GM21367 (cell line): ENCODE results near the gene NFASC.

Experiments used
- ATAC-seq: cut with Tn5 transposase; IDR thresholded peaks from one replicate; pipeline ENCODE4 v1.9.1; 2021; ENCODE audit not compliant: unreplicated experiment

The NFASC gene

DNA sequence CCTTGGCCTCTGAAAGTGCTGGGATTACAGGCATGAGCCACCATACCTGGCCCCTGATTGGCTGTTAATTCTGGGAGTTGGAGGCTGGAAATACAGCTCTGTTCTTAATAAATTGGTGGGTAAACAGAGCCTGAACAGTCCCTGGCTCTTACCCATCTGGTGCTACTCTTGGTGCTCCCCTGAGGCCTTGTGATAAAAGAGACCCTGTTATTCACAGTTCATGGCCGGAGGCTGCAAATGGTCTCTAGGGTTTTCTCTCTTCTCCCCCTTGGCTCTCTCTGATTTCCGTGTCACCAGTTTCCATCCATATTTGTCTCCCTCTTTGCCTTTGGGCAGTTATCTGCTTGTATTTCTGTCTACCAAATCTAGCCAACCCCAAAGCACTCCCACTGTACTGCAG is 17.2 kb downstream of the NFASC start:
- ATAC-seq = no peak

DNA sequence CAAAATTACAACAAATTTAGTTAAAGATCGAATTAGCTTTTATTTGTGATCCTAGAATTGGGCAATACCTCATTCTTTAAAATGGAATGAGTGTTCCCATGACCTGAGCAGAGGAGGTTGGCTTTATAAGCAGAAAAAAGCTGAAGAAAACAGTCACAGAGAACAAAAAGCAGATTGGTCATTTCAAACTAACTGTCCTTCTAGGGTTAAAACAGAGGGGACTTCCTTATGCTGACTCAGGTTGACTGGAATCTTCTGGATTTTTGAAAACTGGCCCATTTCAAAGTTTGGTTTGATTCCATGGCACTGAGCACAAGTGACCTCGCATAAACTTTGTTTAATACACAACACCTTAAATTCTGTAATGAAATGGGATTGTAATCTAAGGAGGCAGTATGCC is 17.6 kb downstream of the NFASC start:
- no peak for ATAC-seq

- ATAC-seq = no peak
These were observed 19.2 kb downstream of the NFASC start for GRCh38 chr1:204889681-204890383.

GRCh38 chr1:204891860-204892259 is 21.2 kb downstream of the NFASC start:
- no peak for ATAC-seq

- ATAC-seq = no peak
These were observed 23.4 kb downstream of the NFASC start for GRCh38 chr1:204894031-204894430.

GRCh38 chr1:204894606-204895005 is 23.9 kb downstream of the NFASC start:
- no peak for ATAC-seq

- ATAC-seq = no peak
These were observed 25.4 kb downstream of the NFASC start for GRCh38 chr1:204896023-204896422.

DNA sequence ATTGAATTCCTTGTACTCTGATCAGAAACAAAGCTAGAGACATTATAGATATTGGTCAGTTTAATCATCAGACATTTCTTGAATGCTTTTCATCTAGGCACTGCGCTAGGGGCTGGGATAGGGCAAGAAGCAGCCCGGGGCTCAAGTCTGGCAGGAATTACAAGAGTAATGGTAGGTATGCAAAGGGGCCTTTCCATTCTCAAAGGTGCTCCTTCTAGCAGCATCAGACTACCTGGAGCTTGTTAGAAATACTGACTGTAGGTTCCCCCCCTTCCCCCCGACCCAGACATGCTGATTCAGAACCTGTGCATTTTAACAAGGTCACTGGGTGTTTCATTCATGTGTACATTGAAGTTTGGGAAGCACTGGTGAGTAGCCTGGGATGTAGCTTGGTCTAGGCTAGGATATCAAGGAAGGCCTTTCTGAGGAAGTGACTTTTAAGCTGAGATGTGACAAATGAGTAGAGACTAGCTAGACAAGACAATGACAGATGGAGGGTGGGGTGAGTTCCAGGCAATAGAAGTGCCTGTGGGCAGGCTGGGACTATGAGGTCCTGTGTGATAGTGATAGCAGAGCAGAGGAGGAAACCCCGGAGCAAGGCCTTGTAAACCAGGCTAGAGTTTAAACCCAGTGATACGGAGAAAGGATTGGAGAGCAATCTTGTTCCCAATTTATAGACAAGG is 26.3 kb downstream of the NFASC start:
- ATAC-seq = no peak

GRCh38 chr1:204900721-204901120 is 30.1 kb downstream of the NFASC start:
- ATAC-seq = no peak

DNA sequence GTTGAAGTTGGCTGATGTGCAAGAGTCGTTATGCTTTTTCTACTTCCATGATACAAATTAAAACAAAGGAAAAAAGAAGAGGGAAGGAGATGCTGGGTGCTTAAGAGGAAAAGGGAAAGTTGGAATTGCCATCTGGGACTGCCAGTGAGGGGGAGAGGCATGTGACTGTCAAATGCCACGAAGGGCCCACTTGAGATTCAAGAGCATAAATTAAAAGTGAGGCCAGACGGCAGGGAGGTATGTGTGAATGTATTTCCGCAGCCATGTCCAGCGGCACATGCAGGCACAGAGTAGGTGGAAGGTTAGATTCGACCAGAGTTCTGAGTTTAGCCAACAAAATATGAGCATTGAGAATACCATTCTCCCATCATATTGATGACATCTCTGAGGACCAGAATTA is 32.0 kb downstream of the NFASC start:
- ATAC-seq = no peak

DNA sequence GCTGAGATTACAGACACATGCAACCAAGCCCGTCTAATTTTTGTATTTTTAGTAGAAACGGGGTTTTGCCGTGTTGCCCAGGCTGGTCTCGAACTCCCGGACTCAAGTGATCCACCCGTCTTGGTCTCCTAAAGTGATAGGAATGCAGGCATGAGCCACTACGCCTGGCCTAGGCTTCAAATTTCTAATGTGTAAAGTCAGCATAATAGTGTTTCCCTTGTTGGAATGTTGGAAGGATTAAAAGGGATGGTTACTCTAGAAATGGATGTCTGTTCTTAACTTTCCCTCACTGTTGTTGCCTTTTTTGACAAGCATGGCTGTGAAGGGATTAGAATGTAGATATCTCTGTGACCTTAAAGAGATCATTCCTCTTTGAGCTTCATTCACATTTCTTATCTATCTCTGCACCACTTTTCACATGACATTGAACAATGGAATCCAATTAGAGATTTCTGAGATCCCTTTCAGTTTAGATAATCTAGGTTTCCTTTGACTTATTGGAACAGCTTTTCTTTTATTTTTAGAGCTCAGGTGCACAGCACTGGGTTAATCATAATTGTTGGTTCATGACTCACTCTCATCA is 33.7 kb downstream of the NFASC start:
- ATAC-seq = no peak

DNA sequence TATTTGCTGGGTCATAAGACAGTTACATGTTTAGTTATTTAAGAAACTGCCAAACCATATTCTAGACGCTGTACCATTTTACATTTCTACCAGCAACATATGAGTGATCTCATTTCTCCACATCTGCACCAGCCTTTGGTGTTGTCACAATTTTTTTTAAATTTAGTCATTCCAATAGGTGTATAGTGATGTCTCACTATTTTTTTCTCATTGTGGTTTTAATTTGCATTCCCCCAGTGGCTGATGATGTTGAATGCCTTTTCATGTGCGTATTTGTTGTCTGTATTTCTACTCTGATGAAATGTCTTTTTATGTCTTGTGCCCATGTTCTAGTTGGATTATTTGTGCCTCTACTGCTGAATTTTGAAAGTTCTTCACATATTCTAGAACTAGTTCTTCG is 38.4 kb downstream of the NFASC start:
- no peak for ATAC-seq

DNA sequence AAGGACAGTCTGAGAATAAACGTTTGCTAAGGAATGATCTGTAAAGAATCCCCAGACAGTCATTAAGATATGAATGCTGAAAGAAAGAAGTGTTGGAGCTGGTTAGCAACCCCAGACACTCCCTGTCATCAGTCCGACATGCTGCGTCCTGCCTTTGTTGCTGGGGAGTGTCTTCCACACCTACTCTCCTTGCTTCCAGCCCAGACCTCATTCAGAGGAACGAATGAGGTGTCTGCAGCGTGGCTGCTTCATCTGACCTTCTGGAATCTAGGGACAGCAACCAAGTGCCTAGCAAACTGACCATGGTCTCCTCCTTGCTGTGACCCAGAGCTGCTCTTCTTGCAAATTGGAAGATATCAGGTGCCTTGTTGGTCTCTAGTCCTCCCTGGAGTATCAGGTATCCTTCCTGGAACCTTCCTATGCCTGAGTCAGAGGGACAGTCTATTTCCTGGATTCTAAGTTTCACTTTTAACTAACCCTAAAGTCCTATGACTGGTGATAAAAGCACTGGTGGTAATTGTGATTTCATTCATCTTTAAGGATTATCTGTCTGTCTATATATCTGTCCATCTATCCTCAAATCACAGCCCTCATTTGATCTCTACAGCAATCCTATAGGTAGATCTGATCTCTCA is 45.3 kb downstream of the NFASC start:
- no peak for ATAC-seq

DNA sequence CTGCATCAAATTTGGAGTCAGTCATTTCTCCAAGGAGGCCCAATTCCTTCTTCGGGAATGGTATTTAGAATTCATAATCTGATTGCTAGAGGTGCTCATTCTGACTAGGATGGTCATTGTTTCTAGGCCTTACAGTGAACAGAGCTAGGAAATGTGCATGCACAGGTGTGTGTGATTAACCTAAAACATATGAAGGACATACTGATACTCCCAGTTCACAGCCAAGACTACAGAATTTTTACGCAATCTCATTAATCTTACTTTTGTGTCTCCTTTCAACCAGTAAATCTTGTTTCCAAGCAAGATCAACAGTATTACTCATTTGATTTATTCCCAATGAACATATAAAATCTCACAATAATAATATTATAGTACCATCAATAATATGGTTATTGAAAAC is 47.1 kb downstream of the NFASC start:
- ATAC-seq = no peak

DNA sequence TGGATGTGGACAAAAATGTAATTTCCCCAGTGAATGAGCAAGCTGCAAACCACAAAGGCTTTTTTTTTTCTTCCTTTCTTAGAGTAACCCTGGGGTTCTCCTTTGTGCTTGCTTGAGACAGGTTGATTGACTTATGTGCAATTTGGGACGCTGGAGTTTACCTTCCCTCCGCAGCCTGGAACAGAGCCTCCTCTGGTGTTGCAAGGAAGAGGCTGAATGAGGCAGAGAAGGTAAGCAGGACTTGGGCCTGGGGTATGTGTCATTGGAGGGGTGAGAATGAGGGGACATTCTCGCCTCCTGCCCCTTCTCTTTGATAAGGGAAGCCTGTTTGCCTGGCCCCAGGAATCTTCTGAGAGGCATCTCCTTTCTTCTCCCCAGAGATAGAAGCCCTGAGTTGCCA is 49.8 kb downstream of the NFASC start:
- ATAC-seq = no peak

DNA sequence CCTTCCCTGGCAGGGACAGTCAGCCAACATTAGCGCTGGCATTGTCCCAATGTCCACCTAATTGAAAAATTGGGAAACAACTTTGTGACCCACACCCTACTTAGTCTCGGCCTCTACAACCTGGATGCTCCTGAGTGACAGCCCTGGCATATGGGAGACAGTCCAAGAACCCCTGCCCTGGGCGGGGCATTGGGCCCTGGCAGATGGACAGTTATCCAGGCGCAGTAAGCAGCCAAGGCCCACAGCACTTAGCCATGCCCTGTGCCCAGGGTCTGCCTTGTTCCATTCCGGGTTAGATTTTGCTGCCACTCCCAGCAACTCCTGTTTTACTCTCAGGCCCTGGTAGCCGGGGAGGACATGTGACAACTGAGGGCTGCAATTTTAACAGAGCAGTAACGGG is 50.3 kb downstream of the NFASC start:
- ATAC-seq = no peak

- ATAC-seq = no peak
These were observed 51.3 kb downstream of the NFASC start for GRCh38 chr1:204921855-204922516.

DNA sequence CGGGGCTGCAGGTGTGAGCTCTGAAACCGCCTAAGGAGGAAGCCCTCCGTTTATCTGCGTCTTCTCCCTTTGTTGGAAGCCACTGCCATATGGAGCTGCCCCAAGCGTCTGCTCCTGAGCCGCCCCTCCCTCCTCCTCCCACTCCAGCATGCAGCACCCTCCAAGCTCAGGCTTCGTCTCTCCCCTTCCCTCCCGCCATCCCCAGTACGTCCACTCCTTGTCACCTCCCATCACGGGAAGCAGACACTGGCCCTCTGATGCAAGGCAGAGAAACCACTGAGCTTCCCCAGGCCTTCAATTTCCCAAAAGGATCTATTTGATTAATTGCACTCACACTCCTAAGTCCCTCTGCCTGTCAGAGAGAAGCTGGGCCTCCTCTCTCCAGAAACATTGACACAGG is 52.5 kb downstream of the NFASC start:
- ATAC-seq = no peak

DNA sequence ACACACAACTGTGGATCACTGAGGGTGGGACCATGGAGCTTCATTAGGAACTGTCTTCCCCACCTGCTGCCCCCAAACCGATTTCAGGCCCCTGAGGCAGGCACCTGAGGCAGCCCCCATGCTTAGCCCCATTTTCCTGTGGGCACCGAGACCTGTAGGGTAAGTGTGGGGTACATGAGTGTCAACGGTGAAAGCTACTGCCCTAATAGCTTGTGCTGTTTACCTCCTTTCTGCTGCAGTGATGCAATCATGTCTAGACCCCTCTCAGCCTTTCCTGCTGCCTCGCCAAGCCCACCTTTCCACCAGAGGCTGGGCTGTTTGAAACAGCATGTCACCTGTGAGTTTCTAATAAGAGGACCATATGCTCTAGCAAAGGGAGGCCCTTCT is 53.0 kb downstream of the NFASC start:
- no peak for ATAC-seq

DNA sequence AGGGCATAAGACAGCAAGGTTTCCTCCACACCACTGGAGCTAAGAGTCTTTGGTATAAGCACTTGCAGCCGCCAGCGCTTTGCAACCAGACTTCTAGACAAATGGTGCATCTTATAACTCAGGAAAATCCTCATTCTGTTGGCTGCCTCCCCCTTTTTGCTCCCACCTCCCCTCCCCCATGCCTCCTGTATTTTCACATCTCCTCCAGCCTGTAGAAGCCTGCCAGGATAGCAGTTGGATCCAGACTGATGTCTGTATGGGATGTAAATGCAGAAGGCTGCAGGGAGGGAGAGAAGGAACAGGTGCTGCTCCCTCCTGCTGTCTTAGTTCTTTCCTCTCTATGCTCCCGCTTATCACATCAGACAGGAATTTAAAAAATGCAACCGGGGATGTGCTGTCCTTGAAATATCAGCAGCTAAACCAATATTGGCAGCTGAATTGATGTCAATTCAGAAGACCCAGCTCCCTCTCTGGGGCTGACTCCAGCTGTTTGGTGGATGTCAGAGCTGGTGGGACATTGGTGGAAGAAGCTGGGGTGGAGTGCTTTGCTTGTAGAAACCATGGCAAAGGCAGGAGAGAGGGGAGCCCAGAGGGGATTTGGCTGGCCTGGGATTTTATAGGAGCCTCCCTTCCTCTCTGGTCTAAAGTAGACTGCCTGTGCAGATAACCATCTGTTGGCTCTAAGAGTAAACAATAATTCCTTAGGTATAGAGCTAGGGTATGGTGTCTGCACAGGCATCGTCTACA is 53.5 kb downstream of the NFASC start:
- no peak for ATAC-seq

- no peak for ATAC-seq
These were observed 55.0 kb downstream of the NFASC start for GRCh38 chr1:204925701-204926100.
